Activated naive CD8-positive, alpha-beta T cell (primary cell): ENCODE results near the gene GFRA1.

Source experiments
- H3K27ac Mint-ChIP-seq: one replicate; pipeline ENCODE4 v1.8.0; 2021; ENCODE audit warnings: mixed read lengths
- H3K27me3 Mint-ChIP-seq: one replicate; pipeline ENCODE4 v1.8.0; 2021; ENCODE audit warnings: mixed read lengths
- H3K36me3 Mint-ChIP-seq: one replicate; pipeline ENCODE4 v1.8.0; 2021; ENCODE audit warnings: mixed read lengths
- H3K4me1 Mint-ChIP-seq: one replicate; pipeline ENCODE4 v1.8.0; 2021; ENCODE audit warnings: low read depth, mixed read lengths
- H3K4me3 Mint-ChIP-seq: one replicate; pipeline ENCODE4 v1.8.0; 2021; ENCODE audit warnings: mild to moderate bottlenecking, mixed read lengths
- H3K9me3 Mint-ChIP-seq: one replicate; pipeline ENCODE4 v1.8.0; 2021; ENCODE audit warnings: low read depth, mixed read lengths

Gene GFRA1

GRCh38 chr10:116257785-116258184 lies 15.2 kb downstream of the GFRA1 start:
- Mint-ChIP-seq H3K9me3 (no peaks in the 10 kb centered on the region), H3K27ac (no peak overlapping the region)

GRCh38 chr10:116256752-116257259 lies 16.2 kb downstream of the GFRA1 start:
- Mint-ChIP-seq H3K4me3 (no peak overlapping the region), H3K9me3 (no peaks in the 10 kb centered on the region), H3K27me3 (peaks cover 2% of the 10 kb centered on the region), H3K4me1 (no peaks in the 10 kb centered on the region), H3K36me3 (no peaks in the 10 kb centered on the region), H3K27ac (no peak overlapping the region)

More at GRCh38 chr10:116257785-116258184, 15.2 kb downstream of the GFRA1 start:
- Mint-ChIP-seq H3K27me3 (peaks cover 2% of the 10 kb centered on the region), H3K4me3 (no peak overlapping the region), H3K36me3 (no peaks in the 10 kb centered on the region), H3K4me1 (no peaks in the 10 kb centered on the region)

GRCh38 chr10:116255886-116256751 lies 16.9 kb downstream of the GFRA1 start:
- Mint-ChIP-seq H3K27me3 (peaks cover 2% of the 10 kb centered on the region), H3K4me3 (no peak overlapping the region), H3K4me1 (no peaks in the 10 kb centered on the region), H3K36me3 (peaks cover under 1% of the 10 kb centered on the region), H3K9me3 (no peaks in the 10 kb centered on the region), H3K27ac (no peak overlapping the region)

- no peaks in the 10 kb centered on the region for H3K4me1 Mint-ChIP-seq
- no peaks in the 10 kb centered on the region for H3K9me3 Mint-ChIP-seq
- H3K27ac Mint-ChIP-seq = no peak overlapping the region
- H3K27me3 Mint-ChIP-seq = peaks cover 2% of the 10 kb centered on the region
- no peak overlapping the region for H3K4me3 Mint-ChIP-seq
- H3K36me3 Mint-ChIP-seq = peaks cover 3% of the 10 kb centered on the region
These were observed 18.4 kb downstream of the GFRA1 start for GRCh38 chr10:116254422-116255155.

GRCh38 chr10:116253716-116254115 lies 19.3 kb downstream of the GFRA1 start:
- no peak overlapping the region for H3K4me3 Mint-ChIP-seq
- no peaks in the 10 kb centered on the region for H3K27me3 Mint-ChIP-seq
- H3K4me1 Mint-ChIP-seq = no peaks in the 10 kb centered on the region
- peaks cover 3% of the 10 kb centered on the region for H3K36me3 Mint-ChIP-seq
- H3K27ac Mint-ChIP-seq = no peak overlapping the region
- H3K9me3 Mint-ChIP-seq = no peaks in the 10 kb centered on the region

GRCh38 chr10:116251602-116252395 lies 21.2 kb downstream of the GFRA1 start:
- Mint-ChIP-seq H3K9me3 (no peaks in the 10 kb centered on the region), H3K27me3 (no peaks in the 10 kb centered on the region), H3K4me1 (no peaks in the 10 kb centered on the region), H3K4me3 (no peak overlapping the region), H3K27ac (no peak overlapping the region), H3K36me3 (peaks cover 3% of the 10 kb centered on the region)

- H3K27me3 Mint-ChIP-seq = no peaks in the 10 kb centered on the region
- H3K27ac Mint-ChIP-seq = no peak overlapping the region
- no peak overlapping the region for H3K4me3 Mint-ChIP-seq
- H3K4me1 Mint-ChIP-seq = no peaks in the 10 kb centered on the region
- peaks cover 3% of the 10 kb centered on the region for H3K36me3 Mint-ChIP-seq
- no peaks in the 10 kb centered on the region for H3K9me3 Mint-ChIP-seq
These were observed 25.3 kb downstream of the GFRA1 start for GRCh38 chr10:116247691-116248090.

GRCh38 chr10:116246263-116246662 lies 26.7 kb downstream of the GFRA1 start:
- no peaks in the 10 kb centered on the region for H3K4me1 Mint-ChIP-seq
- H3K36me3 Mint-ChIP-seq = peaks cover 3% of the 10 kb centered on the region
- no peaks in the 10 kb centered on the region for H3K9me3 Mint-ChIP-seq
- no peaks in the 10 kb centered on the region for H3K27me3 Mint-ChIP-seq
- no peak overlapping the region for H3K4me3 Mint-ChIP-seq
- no peak overlapping the region for H3K27ac Mint-ChIP-seq

GRCh38 chr10:116245156-116245555 lies 27.9 kb downstream of the GFRA1 start:
- no peaks in the 10 kb centered on the region for H3K4me1 Mint-ChIP-seq
- no peaks in the 10 kb centered on the region for H3K36me3 Mint-ChIP-seq
- no peak overlapping the region for H3K27ac Mint-ChIP-seq
- H3K9me3 Mint-ChIP-seq = no peaks in the 10 kb centered on the region
- H3K4me3 Mint-ChIP-seq = no peak overlapping the region
- no peaks in the 10 kb centered on the region for H3K27me3 Mint-ChIP-seq

GRCh38 chr10:116241642-116242410 lies 31.2 kb downstream of the GFRA1 start:
- no peaks in the 10 kb centered on the region for H3K4me1 Mint-ChIP-seq
- H3K36me3 Mint-ChIP-seq = no peaks in the 10 kb centered on the region
- no peaks in the 10 kb centered on the region for H3K27me3 Mint-ChIP-seq
- H3K9me3 Mint-ChIP-seq = no peaks in the 10 kb centered on the region
- no peak overlapping the region for H3K4me3 Mint-ChIP-seq
- H3K27ac Mint-ChIP-seq = no peak overlapping the region

- Mint-ChIP-seq H3K4me3 (no peak overlapping the region), H3K27ac (no peak overlapping the region), H3K36me3 (no peaks in the 10 kb centered on the region), H3K9me3 (peaks cover 3% of the 10 kb centered on the region), H3K4me1 (no peaks in the 10 kb centered on the region), H3K27me3 (no peaks in the 10 kb centered on the region)
These were observed 31.9 kb downstream of the GFRA1 start for GRCh38 chr10:116241085-116241484.

- H3K9me3 Mint-ChIP-seq = peaks cover 3% of the 10 kb centered on the region
- H3K27me3 Mint-ChIP-seq = no peaks in the 10 kb centered on the region
These were observed 32.7 kb downstream of the GFRA1 start for GRCh38 chr10:116240157-116240950.

GRCh38 chr10:116239229-116239628 lies 33.8 kb downstream of the GFRA1 start:
- Mint-ChIP-seq H3K36me3 (no peaks in the 10 kb centered on the region), H3K9me3 (peaks cover 3% of the 10 kb centered on the region), H3K4me3 (no peak overlapping the region), H3K27me3 (no peaks in the 10 kb centered on the region), H3K4me1 (no peaks in the 10 kb centered on the region), H3K27ac (no peak overlapping the region)

More at GRCh38 chr10:116240157-116240950, 32.7 kb downstream of the GFRA1 start:
- no peaks in the 10 kb centered on the region for H3K36me3 Mint-ChIP-seq
- H3K4me3 Mint-ChIP-seq = no peak overlapping the region
- H3K4me1 Mint-ChIP-seq = no peaks in the 10 kb centered on the region
- H3K27ac Mint-ChIP-seq = no peak overlapping the region
